Activated CD8-positive, alpha-beta memory T cell treated with anti-CD3 and anti-CD28 coated beads for 4 hours (primary cell): ENCODE results near the gene IPCEF1.

Experiments
- DNase-seq, 2 donors: peaks; one replicate each; pipeline ENCODE4 v3.0.0-alpha.2; 2020; ENCODE audit warnings: low read depth in 2 of 2

Gene IPCEF1

GRCh38 chr6:154373971-154374370 lies 17.4 kb upstream of the IPCEF1 start:
- DNase-seq = no peak

- DNase-seq = no peak
Measured at GRCh38 chr6:154371281-154371680, 14.7 kb upstream of the IPCEF1 start.

- DNase-seq = no peak
Measured at GRCh38 chr6:154370545-154370944, 13.9 kb upstream of the IPCEF1 start.

- no peak for DNase-seq
Measured at GRCh38 chr6:154367839-154368695, 11.5 kb upstream of the IPCEF1 start.

- DNase-seq = no peak
Measured at GRCh38 chr6:154367336-154367735, 10.7 kb upstream of the IPCEF1 start.

DNA sequence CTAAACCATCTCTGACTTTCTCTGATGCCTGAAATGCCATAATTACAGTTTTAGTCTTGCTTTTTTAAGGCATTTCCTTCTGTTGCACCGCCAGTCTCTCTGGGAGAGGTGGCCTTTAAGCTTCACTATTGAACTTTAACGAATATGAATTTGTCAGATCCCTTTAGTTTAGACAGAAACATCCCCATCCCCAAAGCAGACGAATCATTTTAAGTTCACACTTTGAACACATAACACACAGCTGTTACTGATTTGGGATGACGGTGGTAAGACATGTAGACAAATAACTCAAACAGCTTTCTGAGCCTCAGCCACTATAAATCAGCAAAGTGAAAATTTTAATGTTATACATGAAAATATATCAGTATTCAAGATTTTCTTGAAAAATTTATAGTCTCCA lies 7.2 kb upstream of the IPCEF1 start:
- no peak for DNase-seq

DNA sequence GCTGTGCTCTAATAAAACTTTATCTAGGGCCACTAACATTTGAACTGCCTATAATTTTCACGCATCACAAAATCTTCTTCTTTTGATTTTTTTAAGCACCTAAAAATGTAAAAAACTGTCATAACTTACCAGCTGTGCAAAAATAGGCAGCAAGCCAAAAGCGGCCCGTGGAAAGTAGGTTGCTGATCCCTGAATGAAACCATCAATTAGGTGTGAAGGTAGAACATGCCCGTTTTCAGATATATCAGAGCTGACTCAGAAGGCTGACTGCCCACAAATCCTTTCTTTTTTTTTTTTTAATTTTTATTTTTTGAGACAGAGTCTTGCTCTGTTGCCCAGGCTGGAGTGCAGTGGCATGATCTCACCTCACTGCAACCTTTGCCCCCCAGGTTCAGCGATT lies 4.9 kb upstream of the IPCEF1 start:
- DNase-seq = no peak

- DNase-seq = no peak
Measured at GRCh38 chr6:154360476-154360875, 3.9 kb upstream of the IPCEF1 start.

DNA sequence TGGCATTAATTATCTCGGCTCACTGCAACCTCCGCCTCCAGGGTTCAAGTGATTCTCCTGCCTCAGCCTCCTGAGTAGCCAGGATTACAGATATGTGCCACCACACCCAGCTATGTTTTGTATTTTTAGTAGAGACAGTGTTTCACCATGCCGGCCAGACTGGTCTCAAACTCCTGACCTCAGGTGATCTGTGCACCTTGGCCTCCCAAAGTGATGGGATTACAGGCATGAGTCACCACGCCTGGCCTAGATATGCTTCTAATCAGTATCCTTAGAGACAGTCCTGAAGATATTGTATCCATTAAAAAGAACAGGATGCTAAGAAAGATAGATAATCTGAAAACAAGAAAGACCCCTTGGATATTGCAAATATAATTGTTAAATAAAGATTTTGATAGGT lies 3.1 kb upstream of the IPCEF1 start:
- no peak for DNase-seq

- DNase-seq = no peak
Measured at GRCh38 chr6:154359161-154359574, 2.6 kb upstream of the IPCEF1 start.

DNA sequence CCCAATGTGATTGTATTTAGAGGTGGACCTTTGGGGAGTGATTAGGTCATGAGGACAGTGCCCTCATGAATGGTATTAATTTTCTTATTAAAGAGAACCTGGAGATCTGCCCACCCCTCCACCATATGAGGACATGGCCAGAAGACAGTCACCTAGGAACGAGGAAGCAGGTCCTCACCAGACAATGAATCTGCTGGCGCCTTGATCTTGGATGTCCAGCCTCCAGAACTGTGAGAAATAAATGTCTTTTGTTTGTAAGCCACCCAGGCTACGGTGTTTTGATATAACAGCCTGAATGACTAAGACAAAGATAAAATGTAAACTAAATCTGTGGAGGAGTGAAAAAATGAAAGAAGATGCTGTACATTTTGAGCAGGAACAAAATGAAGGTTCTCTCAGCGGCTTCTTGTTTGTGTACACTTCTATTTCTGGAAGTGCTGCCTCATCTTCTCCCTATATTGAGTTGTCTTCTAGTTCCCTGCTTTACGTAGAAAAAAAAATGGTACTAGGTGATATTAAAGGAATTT lies 1.5 kb upstream of the IPCEF1 start:
- no peak for DNase-seq

DNA sequence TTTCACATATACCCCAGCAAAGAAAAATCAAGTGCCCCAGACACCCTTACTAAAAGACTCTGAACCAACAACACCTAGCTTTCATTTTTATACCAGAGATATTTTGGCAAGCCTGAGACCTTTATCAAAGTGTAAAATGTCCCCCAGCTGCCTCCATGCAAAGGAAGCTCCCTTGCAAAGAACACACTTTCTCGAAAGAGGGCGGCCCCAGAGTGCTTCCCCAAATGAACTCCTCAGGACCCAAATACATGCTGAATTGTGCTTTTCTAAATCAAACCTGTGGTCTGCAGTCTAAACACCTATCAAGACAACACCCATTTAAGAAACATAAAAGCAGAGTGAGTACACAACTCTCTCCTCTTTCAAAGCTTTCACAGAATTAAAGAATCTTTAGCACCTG lies 490 bp downstream of the IPCEF1 start:
- no peak for DNase-seq

DNA sequence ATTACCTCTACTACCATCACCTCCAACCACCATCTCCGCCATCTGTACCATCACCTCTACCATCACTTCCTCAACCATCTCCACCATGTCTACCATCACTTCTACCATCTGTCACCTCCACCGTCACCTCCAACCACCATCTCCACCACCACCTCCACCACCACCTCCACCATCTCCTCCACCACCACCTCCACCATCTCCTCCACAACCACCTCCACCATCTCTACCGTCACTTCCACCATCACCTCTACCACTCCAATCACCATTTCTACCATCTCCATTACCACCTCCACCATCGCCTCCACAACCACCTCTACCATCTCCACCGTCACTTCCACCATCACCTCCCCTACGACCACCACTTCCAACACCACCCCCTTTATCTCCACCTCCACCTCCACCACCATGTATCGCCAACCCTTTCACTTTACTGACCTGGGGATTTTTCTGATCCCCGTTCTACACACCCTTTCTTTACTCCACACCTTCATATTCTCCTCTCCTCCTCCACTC lies 2.3 kb downstream of the IPCEF1 start:
- no peak for DNase-seq

DNA sequence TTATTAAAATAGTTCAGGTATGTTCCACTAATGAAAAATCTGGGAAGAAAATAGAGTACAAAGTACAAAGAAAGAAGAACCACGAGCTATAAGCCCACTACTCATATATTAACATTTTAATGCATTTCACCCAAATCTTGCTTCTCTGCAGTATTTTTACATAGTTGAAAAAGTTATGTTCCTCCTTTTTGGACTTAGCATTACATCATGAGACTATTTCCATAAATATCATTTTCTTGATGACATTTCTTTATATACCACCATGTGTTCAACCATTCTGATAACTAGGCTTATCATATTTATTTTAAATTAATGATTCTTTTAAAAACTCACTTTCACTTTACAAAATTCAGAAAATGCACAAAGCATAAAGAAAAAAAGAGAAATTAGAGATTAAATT lies 3.0 kb downstream of the IPCEF1 start:
- no peak for DNase-seq

- DNase-seq = no peak
Measured at GRCh38 chr6:154352898-154353585, 3.6 kb downstream of the IPCEF1 start.

- DNase-seq = no peak
Measured at GRCh38 chr6:154350293-154350692, 6.3 kb downstream of the IPCEF1 start.

DNA sequence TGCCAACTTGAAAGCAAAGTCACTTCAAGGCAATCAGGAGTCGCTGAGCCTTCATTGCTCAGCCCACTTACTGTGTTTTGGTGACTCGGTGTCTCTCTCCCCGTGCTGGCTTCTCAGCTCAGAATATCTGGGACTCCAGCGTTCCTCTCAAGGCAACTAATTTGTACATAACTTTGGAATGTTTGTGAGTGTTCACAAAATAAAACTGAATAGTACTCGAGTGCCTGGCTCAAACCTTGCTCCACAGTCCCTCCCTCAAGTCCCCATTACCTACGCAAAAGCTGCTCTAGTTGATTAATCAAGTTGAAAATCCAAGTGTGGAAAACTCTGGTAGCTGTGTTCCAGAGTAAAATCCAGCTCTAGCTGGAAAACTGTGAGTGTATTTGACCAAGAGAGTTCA lies 8.6 kb downstream of the IPCEF1 start:
- DNase-seq = no peak

DNA sequence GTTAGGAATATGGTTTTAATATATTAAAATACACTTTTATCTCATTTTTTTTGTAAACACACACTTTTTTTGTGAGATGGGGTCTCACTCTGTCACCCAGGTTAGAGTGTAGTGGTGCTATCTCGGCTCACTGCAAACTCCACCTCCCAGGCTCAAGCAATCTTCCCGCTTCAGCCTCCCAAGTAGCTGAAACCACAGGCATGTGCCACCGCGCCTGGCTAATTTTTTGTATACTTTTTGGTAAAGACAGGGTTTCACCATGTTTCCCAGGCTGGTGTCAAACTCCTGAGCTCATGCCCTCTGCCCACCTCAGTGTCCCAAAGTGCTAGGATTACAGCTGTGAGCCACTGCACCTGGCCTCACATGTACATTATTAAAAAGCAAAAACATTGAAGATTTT lies 10.8 kb downstream of the IPCEF1 start:
- DNase-seq = no peak

DNA sequence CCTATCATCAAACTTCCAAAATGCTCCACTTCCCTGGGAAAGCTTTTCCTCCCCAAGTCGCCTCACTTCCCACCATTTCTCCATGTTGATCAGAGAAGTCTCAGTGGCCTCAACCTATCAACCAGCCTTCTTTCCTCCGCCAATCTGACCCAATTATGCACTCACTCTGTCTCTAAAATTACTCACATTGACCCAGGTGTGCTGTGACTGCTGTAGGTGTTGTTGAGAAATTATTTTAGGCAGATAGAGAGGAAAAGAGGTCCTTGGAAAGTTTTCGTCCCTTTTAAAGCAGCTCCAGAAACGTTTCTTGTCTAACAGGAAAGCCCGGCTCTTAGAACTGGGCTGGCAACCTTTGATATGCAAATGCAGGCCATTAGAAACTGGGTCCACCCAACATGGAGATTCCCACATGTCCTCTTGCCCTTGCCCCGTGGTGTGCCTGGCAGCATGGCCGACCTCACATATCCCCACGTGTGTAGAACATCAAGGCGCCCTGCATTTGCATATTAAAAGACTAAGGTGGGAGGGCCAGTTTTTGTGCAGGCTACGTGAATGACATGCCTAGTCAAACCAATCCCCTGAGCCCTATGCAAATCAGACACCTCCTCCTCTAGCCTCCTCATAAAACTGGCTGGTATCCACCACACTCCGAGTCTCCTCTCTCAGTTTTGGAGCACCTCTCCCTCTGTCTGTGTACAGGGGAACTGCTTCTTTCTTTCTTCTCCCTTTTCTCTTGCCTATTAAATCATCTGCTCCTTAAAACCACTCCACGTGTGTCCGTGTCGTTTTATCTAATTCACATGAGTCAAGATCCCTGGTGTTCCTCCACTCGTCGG lies 12.9 kb downstream of the IPCEF1 start:
- no peak for DNase-seq

- DNase-seq = no peak
Measured at GRCh38 chr6:154341871-154342270, 14.7 kb downstream of the IPCEF1 start.

DNA sequence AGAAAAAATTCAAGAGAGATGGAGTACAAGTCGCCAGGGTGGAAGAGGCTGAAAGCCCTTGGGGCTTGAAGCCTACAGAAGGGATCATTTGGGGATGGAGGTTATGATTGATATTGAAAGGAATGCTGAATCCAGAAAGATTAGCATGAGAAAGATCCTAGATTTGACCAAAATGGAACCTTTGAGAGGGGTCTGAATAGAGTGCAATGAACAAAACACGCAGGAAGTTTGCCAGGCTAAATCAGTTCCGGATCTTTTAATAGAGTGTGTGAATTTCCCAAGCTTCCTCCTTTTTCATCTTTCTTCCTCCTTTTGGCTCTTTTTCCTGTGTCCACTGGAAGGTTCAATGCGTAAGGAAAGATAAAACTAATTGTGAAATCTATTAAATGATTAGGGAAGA lies 15.3 kb downstream of the IPCEF1 start:
- DNase-seq = no peak

- DNase-seq = no peak
Measured at GRCh38 chr6:154337406-154338005, 19.1 kb downstream of the IPCEF1 start.
